GM12891 (cell line): ENCODE data around the gene WASHC3.

Experiments
- PAX5 ChIP-seq: IDR thresholded peaks from 2 replicates; pipeline ENCODE4 v1.6.1; 2011; ENCODE audit warnings: low read length, moderate library complexity, mild to moderate bottlenecking; ENCODE audit not compliant: insufficient read depth, severe bottlenecking
- POLR2A ChIP-seq: IDR thresholded peaks from 2 replicates; pipeline ENCODE4 v1.6.1; 2011; ENCODE audit warnings: low read depth, low read length, control low read depth
- POLR2AphosphoS5 ChIP-seq: IDR thresholded peaks from 2 replicates; pipeline ENCODE4 v1.6.1; 2011; ENCODE audit warnings: low read depth, low read length, control low read depth
- POU2F2 ChIP-seq: IDR thresholded peaks from 2 replicates; pipeline ENCODE4 v1.6.1; 2011; ENCODE audit warnings: low read depth, mild to moderate bottlenecking, control low read depth, low read length, moderate library complexity
- TAF1 ChIP-seq: IDR thresholded peaks from 2 replicates; pipeline ENCODE4 v1.6.1; 2011; ENCODE audit warnings: low read depth, low read length, control low read depth

DNA sequence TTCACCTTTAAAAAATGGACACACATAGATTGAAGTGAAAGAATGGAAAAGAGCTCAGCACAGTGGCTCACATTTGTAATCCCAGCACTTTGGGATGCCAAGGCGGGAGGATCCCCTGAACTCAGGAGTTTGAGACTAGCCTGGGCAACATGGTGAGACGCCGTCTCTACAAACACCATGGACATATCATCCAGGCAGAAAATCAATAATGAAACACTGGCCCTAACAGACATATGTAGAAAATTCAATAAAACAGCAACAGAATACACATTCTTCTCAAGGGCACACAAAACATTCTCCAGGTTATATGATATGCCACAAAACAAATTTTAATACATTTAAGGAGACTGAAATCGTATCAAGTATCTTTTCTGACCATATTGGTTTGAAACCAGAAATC, 7.4 kb downstream of the WASHC3 start:
- no peak for TF ChIP-seq POLR2A
- TF ChIP-seq POLR2AphosphoS5, result no peak
- no peak for TF ChIP-seq TAF1
- TF ChIP-seq POU2F2, result no peak
- TF ChIP-seq PAX5, result no peak
